HepG2 (cell line): Measurements from ENCODE around the gene PAQR6. TPM values are rescaled to one million over a fixed set of nuclear protein-coding genes. Genes with fewer than 3 reads are reported as not detected.

Experiments used
- AKAP8 ChIP-seq: sonication (generic); formaldehyde crosslinking; IDR thresholded peaks from 2 replicates; pipeline ENCODE4 v1.5.1; 2020; ENCODE audit warnings: mild to moderate bottlenecking, missing genetic modification reagents
- ATRX ChIP-seq: sonication (generic); formaldehyde crosslinking; IDR thresholded peaks from 2 replicates; pipeline ENCODE4 v1.4.0; 2020; ENCODE audit warnings: missing genetic modification reagents, borderline replicate concordance
- BRD4 ChIP-seq: sonication (generic); formaldehyde crosslinking; IDR thresholded peaks from 2 replicates; pipeline ENCODE4 v1.4.0; 2020; ENCODE audit warnings: missing genetic modification reagents
- DDIT3 ChIP-seq: sonication (generic); formaldehyde crosslinking; IDR thresholded peaks from 2 replicates; pipeline ENCODE4 v1.4.0; 2020; ENCODE audit warnings: mild to moderate bottlenecking, missing genetic modification reagents
- HMG20A ChIP-seq: IDR thresholded peaks from 2 replicates; pipeline ENCODE4 v1.6.1; 2016; ENCODE audit warnings: borderline replicate concordance
- HMG20B ChIP-seq: conservative IDR thresholded peaks from 2 replicates; pipeline ENCODE4 v1.6.1; 2016; ENCODE audit warnings: missing genetic modification reagents, missing compliant biosample characterization
- MEF2D ChIP-seq: sonication (generic); formaldehyde crosslinking; IDR thresholded peaks from 2 replicates; pipeline ENCODE4 v1.5.1; 2020; ENCODE audit warnings: mild to moderate bottlenecking, missing genetic modification reagents
- MEIS1 ChIP-seq: sonication (generic); formaldehyde crosslinking; IDR thresholded peaks from 2 replicates; pipeline ENCODE4 v1.9.0; 2021; ENCODE audit warnings: mild to moderate bottlenecking, missing genetic modification reagents, moderate library complexity, borderline replicate concordance
- NFYC ChIP-seq: IDR thresholded peaks from 2 replicates; pipeline ENCODE4 v1.6.1; 2016; ENCODE audit warnings: missing genetic modification reagents, missing compliant biosample characterization
- PHF8 ChIP-seq: sonication (generic); formaldehyde crosslinking; IDR thresholded peaks from 2 replicates; pipeline ENCODE4 v1.5.0; 2020; ENCODE audit warnings: missing genetic modification reagents
- SATB2 ChIP-seq: sonication (generic); formaldehyde crosslinking; IDR thresholded peaks from 2 replicates; pipeline ENCODE4 v1.5.0; 2020; ENCODE audit warnings: missing genetic modification reagents
- SPEN ChIP-seq: sonication (generic); formaldehyde crosslinking; IDR thresholded peaks from 2 replicates; pipeline ENCODE4 v1.5.1; 2020; ENCODE audit warnings: low read depth, mild to moderate bottlenecking, missing genetic modification reagents
- TMF1 ChIP-seq: sonication (generic); formaldehyde crosslinking; IDR thresholded peaks from 2 replicates; pipeline ENCODE4 v1.8.1; 2022; ENCODE audit warnings: low read depth, missing genetic modification reagents
- ZBTB20 ChIP-seq: sonication (generic); formaldehyde crosslinking; IDR thresholded peaks from 2 replicates; pipeline ENCODE4 v1.8.1; 2023; ENCODE audit warnings: missing genetic modification reagents, low read depth, mild to moderate bottlenecking, borderline replicate concordance
- ZNF30 ChIP-seq: sonication (generic); formaldehyde crosslinking; IDR thresholded peaks from 2 replicates; pipeline ENCODE4 v1.5.0; 2020; ENCODE audit warnings: mild to moderate bottlenecking, missing genetic modification reagents
- ZNF326 ChIP-seq: sonication (generic); formaldehyde crosslinking; IDR thresholded peaks from 2 replicates; pipeline ENCODE4 v1.4.0; 2020; ENCODE audit warnings: missing genetic modification reagents, borderline replicate concordance
- polyA plus RNA-seq, 8 experiments: library from polyadenylated mRNA; depleted of rRNA in 3 of 8; stranded (reverse) in 7 of 8; unstranded in 1 of 8; fragments of >200 nt; fragmentation: Illumina TruSeq in 4 of 8; extraction: Trizol in 4 of 8; gene quantifications; 2 replicates each; pipeline versions ENCODE4 v1.2.1 to v1.2.3, GENCODE V29; 2011 to 2016; ENCODE audit warnings: low read depth in 4 of 8, missing spikeins in 1 of 8, mixed read lengths in 1 of 8; ENCODE audit not compliant: insufficient read depth in 1 of 8
- total RNA-seq, 5 experiments: library from RNA; depleted of rRNA; stranded (reverse); fragments of >200 nt; fragmentation: Illumina TruSeq; extraction: Trizol; gene quantifications; 2 replicates each; pipeline ENCODE4 v1.2.3, GENCODE V29; 2016; ENCODE audit warnings: low read depth in 1 of 5
- TF ChIP-seq, protein P1 (sequence below): sonication (generic); formaldehyde crosslinking; IDR thresholded peaks from 2 replicates; pipeline ENCODE4 v1.4.0; 2020; ENCODE audit warnings: missing genetic modification reagents
- TF ChIP-seq, protein P2 (sequence below): sonication (generic); formaldehyde crosslinking; IDR thresholded peaks from 2 replicates; pipeline ENCODE4 v1.5.0; 2020; ENCODE audit warnings: mild to moderate bottlenecking, missing genetic modification reagents
- TF ChIP-seq, protein P3 (sequence below): sonication (generic); formaldehyde crosslinking; IDR thresholded peaks from 2 replicates; pipeline ENCODE4 v1.8.1; 2023; ENCODE audit warnings: mild to moderate bottlenecking, missing genetic modification reagents, borderline replicate concordance
- TF ChIP-seq, protein P4 (sequence below): sonication (generic); formaldehyde crosslinking; IDR thresholded peaks from 2 replicates; pipeline ENCODE4 v1.4.0; 2020; ENCODE audit warnings: missing genetic modification reagents

Gene PAQR6
- total and polyA plus RNA-seq, 2 of the 13 experiments (the other 11 are each of a cell fraction or from before 2014, with no cell fraction given) = 0.82 to 1.4 TPM

DNA sequence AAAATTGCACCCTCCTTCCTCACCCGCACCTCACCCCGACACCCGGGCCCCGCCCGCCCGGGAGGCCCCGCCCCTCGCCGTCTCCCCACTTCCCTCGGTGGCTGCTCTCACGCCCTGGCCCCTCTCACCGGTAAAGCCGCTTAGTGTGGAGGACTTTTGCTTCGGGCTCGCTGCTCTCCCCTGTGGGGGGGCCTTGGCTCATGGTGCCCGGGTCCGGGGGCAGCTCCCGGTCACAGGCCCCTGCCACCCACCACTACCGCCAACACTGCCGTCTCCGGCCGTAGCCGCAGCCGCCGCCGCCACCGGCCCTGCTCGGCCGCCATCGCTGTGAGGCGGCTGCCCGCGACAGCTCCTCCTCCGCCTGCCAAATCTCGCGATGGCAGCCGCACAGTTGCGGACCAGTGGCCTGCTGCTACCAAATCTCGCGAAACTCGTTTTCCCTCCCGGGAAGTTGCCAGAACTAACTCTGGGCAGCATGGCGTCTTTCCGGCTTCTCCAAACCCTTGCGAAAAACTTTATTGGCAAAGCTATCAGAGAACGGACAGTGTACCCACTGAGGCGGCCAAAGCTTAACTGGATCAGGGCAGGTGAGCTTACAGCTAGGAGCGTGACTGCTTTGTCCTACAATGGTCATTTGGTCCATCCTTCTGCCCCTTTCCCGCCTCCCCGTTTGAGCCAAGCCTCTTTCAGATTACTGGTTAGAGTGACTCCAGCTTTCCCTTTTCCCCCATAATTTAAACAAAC, 34.8 kb upstream of the PAQR6 start, which contains the start of gene SMG5 (continued):
- TF ChIP-seq, protein P1, sequence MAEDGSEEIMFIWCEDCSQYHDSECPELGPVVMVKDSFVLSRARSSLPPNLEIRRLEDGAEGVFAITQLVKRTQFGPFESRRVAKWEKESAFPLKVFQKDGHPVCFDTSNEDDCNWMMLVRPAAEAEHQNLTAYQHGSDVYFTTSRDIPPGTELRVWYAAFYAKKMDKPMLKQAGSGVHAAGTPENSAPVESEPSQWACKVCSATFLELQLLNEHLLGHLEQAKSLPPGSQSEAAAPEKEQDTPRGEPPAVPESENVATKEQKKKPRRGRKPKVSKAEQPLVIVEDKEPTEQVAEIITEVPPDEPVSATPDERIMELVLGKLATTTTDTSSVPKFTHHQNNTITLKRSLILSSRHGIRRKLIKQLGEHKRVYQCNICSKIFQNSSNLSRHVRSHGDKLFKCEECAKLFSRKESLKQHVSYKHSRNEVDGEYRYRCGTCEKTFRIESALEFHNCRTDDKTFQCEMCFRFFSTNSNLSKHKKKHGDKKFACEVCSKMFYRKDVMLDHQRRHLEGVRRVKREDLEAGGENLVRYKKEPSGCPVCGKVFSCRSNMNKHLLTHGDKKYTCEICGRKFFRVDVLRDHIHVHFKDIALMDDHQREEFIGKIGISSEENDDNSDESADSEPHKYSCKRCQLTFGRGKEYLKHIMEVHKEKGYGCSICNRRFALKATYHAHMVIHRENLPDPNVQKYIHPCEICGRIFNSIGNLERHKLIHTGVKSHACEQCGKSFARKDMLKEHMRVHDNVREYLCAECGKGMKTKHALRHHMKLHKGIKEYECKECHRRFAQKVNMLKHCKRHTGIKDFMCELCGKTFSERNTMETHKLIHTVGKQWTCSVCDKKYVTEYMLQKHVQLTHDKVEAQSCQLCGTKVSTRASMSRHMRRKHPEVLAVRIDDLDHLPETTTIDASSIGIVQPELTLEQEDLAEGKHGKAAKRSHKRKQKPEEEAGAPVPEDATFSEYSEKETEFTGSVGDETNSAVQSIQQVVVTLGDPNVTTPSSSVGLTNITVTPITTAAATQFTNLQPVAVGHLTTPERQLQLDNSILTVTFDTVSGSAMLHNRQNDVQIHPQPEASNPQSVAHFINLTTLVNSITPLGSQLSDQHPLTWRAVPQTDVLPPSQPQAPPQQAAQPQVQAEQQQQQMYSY = peak; percentile 63
- TF ChIP-seq ZBTB20 (CRISPR knock-in tag) (peak; percentile 86; the same call in 1 of the 2 replicates), HMG20A (CRISPR knock-in tag) (no peak), TMF1 (CRISPR knock-in tag) (no peak), DDIT3 (no peak), ZNF30 (CRISPR knock-in tag) (no peak), SPEN (CRISPR knock-in tag) (peak; percentile 82), NFYC (peak; percentile 81), MEIS1 (CRISPR knock-in tag) (no peak; the same call in 1 of the 2 replicates), ZNF326 (no peak), PHF8 (peak; percentile 92), AKAP8 (CRISPR knock-in tag) (0 out of 2 replicates have a peak, but pooled peaks have one; percentile 77), SATB2 (no peak), BRD4 (peak; percentile 43; the same call in 1 of the 2 replicates), HMG20B (CRISPR knock-in tag) (peak; percentile 59; the same call in 1 of the 2 replicates), MEF2D (CRISPR knock-in tag) (peak; percentile 71; the same call in 1 of the 2 replicates), ATRX (CRISPR knock-in tag) (no peak)
- TF ChIP-seq, protein P2, sequence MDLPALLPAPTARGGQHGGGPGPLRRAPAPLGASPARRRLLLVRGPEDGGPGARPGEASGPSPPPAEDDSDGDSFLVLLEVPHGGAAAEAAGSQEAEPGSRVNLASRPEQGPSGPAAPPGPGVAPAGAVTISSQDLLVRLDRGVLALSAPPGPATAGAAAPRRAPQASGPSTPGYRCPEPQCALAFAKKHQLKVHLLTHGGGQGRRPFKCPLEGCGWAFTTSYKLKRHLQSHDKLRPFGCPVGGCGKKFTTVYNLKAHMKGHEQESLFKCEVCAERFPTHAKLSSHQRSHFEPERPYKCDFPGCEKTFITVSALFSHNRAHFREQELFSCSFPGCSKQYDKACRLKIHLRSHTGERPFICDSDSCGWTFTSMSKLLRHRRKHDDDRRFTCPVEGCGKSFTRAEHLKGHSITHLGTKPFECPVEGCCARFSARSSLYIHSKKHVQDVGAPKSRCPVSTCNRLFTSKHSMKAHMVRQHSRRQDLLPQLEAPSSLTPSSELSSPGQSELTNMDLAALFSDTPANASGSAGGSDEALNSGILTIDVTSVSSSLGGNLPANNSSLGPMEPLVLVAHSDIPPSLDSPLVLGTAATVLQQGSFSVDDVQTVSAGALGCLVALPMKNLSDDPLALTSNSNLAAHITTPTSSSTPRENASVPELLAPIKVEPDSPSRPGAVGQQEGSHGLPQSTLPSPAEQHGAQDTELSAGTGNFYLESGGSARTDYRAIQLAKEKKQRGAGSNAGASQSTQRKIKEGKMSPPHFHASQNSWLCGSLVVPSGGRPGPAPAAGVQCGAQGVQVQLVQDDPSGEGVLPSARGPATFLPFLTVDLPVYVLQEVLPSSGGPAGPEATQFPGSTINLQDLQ (CRISPR knock-in tag) = no peak
- TF ChIP-seq, protein P3, sequence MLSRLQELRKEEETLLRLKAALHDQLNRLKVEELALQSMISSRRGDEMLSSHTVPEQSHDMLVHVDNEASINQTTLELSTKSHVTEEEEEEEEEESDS (CRISPR knock-in tag) = no peak
- TF ChIP-seq, protein P4, sequence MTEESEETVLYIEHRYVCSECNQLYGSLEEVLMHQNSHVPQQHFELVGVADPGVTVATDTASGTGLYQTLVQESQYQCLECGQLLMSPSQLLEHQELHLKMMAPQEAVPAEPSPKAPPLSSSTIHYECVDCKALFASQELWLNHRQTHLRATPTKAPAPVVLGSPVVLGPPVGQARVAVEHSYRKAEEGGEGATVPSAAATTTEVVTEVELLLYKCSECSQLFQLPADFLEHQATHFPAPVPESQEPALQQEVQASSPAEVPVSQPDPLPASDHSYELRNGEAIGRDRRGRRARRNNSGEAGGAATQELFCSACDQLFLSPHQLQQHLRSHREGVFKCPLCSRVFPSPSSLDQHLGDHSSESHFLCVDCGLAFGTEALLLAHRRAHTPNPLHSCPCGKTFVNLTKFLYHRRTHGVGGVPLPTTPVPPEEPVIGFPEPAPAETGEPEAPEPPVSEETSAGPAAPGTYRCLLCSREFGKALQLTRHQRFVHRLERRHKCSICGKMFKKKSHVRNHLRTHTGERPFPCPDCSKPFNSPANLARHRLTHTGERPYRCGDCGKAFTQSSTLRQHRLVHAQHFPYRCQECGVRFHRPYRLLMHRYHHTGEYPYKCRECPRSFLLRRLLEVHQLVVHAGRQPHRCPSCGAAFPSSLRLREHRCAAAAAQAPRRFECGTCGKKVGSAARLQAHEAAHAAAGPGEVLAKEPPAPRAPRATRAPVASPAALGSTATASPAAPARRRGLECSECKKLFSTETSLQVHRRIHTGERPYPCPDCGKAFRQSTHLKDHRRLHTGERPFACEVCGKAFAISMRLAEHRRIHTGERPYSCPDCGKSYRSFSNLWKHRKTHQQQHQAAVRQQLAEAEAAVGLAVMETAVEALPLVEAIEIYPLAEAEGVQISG = peak; percentile 94
